ENCODE measurements around the gene BOLA2B. TPM values are rescaled to one million over a fixed set of nuclear protein-coding genes. Genes with fewer than 3 reads are reported as not detected.

BOLA2B gene
- total and polyA plus RNA-seq, 9 of the 15 experiments (the other 6 are each of a cell fraction or from before 2014, with no cell fraction given): 43.9 to 613 (median 181) TPM

GRCh38 chr16:30186444-30186781 is 7.1 kb downstream of the BOLA2B start:
- Histone ChIP-seq H2AFZ (ENCODE audit: low read depth, low read length) (no peak overlapping the region), H3K4me1 (replicated peaks in 1 of 2; ENCODE audit: control insufficient read depth in 2 of 2, insufficient read depth in 2 of 2, low read length in 2 of 2) (peaks cover 32 to 58% of the 10 kb centered on the region in 2 experiments), H3K9me1 (ENCODE audit: control insufficient read depth, insufficient read depth, low read length) (no peaks in the 10 kb centered on the region), H3K79me2 (ENCODE audit: control insufficient read depth, insufficient read depth, low read length) (no peaks in the 10 kb centered on the region), H3K9me3 (replicated peaks; ENCODE audit: control insufficient read depth, insufficient read depth, low read depth, low read length) (no peaks in the 10 kb centered on the region), H3K27me3 (ENCODE audit: control insufficient read depth in 2 of 2, insufficient read depth in 2 of 2, low read length in 2 of 2) (no peaks in the 10 kb centered on the region), H3K4me3 (no peak overlapping the region), H3K9ac (ENCODE audit: insufficient read depth in 1 of 2, low read depth in 2 of 2, low read length in 2 of 2) (peak overlapping the region in 1 of 2 experiments; percentile 72; a peak in 1 of 4 replicates), H3K27ac (ENCODE audit: extremely low read depth, low read depth, low read length) (no peak overlapping the region), H3K4me2 (ENCODE audit: insufficient read depth, low read length) (no peak overlapping the region), H4K20me1 (replicated peaks; ENCODE audit: control insufficient read depth, insufficient read depth, low read length) (no peaks in the 10 kb centered on the region), H3K36me3 (ENCODE audit: control insufficient read depth, insufficient read depth, low read length) (0 out of 3 replicates have a peak, but pooled peaks cover 3% of the 10 kb centered on the region)
- no peak for DNase-seq (ENCODE audit: extremely low read depth in 1 of 4, low spot score in 3 of 4)
- no peak for ATAC-seq
- no peak for FAIRE-seq
- BruUV-seq (replicated peaks): no TSS peak
- intact Hi-C loops (cut with micrococcal nuclease): no loop called here
- CTCF ChIA-PET (ENCODE audit: low intra/inter-chr PET ratio): no interaction called here
- TF ChIP-seq ZBTB9 (CRISPR knock-in tag; IDR thresholded peaks at IDR 0.05) (no peak), PPARD (CRISPR knock-in tag; IDR thresholded peaks at IDR 0.05) (no peak), HOMEZ (CRISPR knock-in tag; IDR thresholded peaks at IDR 0.05) (no peak), FOXK2 (conservative IDR thresholded peaks at IDR 0.05 in 1 of 2, IDR thresholded peaks at IDR 0.05 in 1 of 2; ENCODE audit: low read depth in 2 of 2) (no peak), TCF7L2 (IDR thresholded peaks at IDR 0.05; ENCODE audit: low read depth, low read length) (no peak), E2F8 (IDR thresholded peaks at IDR 0.05; ENCODE audit: low read depth, partially characterized antibody) (no peak), PATZ1 (CRISPR knock-in tag; IDR thresholded peaks at IDR 0.05; ENCODE audit: borderline replicate concordance) (no peak), E2F4 (CRISPR knock-in tag; IDR thresholded peaks at IDR 0.05; ENCODE audit: low read depth) (no peak)
- in situ Hi-C loops (cut with MboI): loop anchor here (5.0 kb wide), 1 partner anchor 734 kb away; the partner anchor contains the start of genes BOLA2 and SLX1B
- POLR2A ChIA-PET: no interaction called here
- 87% methylated on average over 7 of the region's 9 CpGs for WGBS (ENCODE audit: insufficient coverage, low coverage, missing lambda C conversion rate)
